ENCODE data around the gene FANCI. TPM values are rescaled to one million over a fixed set of nuclear protein-coding genes. Genes with fewer than 3 reads are reported as not detected.

FANCI gene
- total and polyA plus RNA-seq, 2 of the 13 experiments (the other 11 are each of a cell fraction or from before 2014, with no cell fraction given) = 15.7 to 68.8 TPM

GRCh38 chr15:89243691-89244573 lies at the start of gene FANCI (continued):
- TF ChIP-seq, protein P1, sequence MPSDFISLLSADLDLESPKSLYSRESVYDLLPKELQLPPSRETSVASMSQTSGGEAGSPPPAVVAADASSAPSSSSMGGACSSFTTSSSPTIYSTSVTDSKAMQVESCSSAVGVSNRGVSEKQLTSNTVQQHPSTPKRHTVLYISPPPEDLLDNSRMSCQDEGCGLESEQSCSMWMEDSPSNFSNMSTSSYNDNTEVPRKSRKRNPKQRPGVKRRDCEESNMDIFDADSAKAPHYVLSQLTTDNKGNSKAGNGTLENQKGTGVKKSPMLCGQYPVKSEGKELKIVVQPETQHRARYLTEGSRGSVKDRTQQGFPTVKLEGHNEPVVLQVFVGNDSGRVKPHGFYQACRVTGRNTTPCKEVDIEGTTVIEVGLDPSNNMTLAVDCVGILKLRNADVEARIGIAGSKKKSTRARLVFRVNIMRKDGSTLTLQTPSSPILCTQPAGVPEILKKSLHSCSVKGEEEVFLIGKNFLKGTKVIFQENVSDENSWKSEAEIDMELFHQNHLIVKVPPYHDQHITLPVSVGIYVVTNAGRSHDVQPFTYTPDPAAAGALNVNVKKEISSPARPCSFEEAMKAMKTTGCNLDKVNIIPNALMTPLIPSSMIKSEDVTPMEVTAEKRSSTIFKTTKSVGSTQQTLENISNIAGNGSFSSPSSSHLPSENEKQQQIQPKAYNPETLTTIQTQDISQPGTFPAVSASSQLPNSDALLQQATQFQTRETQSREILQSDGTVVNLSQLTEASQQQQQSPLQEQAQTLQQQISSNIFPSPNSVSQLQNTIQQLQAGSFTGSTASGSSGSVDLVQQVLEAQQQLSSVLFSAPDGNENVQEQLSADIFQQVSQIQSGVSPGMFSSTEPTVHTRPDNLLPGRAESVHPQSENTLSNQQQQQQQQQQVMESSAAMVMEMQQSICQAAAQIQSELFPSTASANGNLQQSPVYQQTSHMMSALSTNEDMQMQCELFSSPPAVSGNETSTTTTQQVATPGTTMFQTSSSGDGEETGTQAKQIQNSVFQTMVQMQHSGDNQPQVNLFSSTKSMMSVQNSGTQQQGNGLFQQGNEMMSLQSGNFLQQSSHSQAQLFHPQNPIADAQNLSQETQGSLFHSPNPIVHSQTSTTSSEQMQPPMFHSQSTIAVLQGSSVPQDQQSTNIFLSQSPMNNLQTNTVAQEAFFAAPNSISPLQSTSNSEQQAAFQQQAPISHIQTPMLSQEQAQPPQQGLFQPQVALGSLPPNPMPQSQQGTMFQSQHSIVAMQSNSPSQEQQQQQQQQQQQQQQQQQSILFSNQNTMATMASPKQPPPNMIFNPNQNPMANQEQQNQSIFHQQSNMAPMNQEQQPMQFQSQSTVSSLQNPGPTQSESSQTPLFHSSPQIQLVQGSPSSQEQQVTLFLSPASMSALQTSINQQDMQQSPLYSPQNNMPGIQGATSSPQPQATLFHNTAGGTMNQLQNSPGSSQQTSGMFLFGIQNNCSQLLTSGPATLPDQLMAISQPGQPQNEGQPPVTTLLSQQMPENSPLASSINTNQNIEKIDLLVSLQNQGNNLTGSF (CRISPR knock-in tag; IDR thresholded peaks at IDR 0.05) = no peak
- TF ChIP-seq ZNF484 (CRISPR knock-in tag; IDR thresholded peaks at IDR 0.05; ENCODE audit: borderline replicate concordance, low read depth) = no peak
- TF ChIP-seq, protein P2, sequence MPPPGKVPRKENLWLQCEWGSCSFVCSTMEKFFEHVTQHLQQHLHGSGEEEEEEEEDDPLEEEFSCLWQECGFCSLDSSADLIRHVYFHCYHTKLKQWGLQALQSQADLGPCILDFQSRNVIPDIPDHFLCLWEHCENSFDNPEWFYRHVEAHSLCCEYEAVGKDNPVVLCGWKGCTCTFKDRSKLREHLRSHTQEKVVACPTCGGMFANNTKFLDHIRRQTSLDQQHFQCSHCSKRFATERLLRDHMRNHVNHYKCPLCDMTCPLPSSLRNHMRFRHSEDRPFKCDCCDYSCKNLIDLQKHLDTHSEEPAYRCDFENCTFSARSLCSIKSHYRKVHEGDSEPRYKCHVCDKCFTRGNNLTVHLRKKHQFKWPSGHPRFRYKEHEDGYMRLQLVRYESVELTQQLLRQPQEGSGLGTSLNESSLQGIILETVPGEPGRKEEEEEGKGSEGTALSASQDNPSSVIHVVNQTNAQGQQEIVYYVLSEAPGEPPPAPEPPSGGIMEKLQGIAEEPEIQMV (CRISPR knock-in tag; IDR thresholded peaks at IDR 0.05; ENCODE audit: low read depth) = peak; percentile 43; the same call in 1 of the 2 replicates
- TF ChIP-seq ZNF691 (CRISPR knock-in tag; IDR thresholded peaks at IDR 0.05; ENCODE audit: borderline replicate concordance, low read depth) = peak; percentile 60; the same call in 1 of the 2 replicates
- TF ChIP-seq HHEX (CRISPR knock-in tag; IDR thresholded peaks at IDR 0.05) = no peak
- peak; percentile 74; the same call in 1 of the 2 replicates for TF ChIP-seq ZIK1 (CRISPR knock-in tag; IDR thresholded peaks at IDR 0.05; ENCODE audit: borderline replicate concordance, low read depth)
- TF ChIP-seq ZNF235 (CRISPR knock-in tag; IDR thresholded peaks at IDR 0.05; ENCODE audit: borderline replicate concordance) = no peak
- TF ChIP-seq NFE2L1 (CRISPR knock-in tag; IDR thresholded peaks at IDR 0.05; ENCODE audit: borderline replicate concordance) = no peak
- TF ChIP-seq, protein P3, sequence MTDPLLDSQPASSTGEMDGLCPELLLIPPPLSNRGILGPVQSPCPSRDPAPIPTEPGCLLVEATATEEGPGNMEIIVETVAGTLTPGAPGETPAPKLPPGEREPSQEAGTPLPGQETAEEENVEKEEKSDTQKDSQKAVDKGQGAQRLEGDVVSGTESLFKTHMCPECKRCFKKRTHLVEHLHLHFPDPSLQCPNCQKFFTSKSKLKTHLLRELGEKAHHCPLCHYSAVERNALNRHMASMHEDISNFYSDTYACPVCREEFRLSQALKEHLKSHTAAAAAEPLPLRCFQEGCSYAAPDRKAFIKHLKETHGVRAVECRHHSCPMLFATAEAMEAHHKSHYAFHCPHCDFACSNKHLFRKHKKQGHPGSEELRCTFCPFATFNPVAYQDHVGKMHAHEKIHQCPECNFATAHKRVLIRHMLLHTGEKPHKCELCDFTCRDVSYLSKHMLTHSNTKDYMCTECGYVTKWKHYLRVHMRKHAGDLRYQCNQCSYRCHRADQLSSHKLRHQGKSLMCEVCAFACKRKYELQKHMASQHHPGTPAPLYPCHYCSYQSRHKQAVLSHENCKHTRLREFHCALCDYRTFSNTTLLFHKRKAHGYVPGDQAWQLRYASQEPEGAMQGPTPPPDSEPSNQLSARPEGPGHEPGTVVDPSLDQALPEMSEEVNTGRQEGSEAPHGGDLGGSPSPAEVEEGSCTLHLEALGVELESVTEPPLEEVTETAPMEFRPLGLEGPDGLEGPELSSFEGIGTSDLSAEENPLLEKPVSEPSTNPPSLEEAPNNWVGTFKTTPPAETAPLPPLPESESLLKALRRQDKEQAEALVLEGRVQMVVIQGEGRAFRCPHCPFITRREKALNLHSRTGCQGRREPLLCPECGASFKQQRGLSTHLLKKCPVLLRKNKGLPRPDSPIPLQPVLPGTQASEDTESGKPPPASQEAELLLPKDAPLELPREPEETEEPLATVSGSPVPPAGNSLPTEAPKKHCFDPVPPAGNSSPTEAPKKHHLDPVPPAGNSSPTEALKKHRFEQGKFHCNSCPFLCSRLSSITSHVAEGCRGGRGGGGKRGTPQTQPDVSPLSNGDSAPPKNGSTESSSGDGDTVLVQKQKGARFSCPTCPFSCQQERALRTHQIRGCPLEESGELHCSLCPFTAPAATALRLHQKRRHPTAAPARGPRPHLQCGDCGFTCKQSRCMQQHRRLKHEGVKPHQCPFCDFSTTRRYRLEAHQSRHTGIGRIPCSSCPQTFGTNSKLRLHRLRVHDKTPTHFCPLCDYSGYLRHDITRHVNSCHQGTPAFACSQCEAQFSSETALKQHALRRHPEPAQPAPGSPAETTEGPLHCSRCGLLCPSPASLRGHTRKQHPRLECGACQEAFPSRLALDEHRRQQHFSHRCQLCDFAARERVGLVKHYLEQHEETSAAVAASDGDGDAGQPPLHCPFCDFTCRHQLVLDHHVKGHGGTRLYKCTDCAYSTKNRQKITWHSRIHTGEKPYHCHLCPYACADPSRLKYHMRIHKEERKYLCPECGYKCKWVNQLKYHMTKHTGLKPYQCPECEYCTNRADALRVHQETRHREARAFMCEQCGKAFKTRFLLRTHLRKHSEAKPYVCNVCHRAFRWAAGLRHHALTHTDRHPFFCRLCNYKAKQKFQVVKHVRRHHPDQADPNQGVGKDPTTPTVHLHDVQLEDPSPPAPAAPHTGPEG (CRISPR knock-in tag; IDR thresholded peaks at IDR 0.05) = no peak
- peak; percentile 74 for TF ChIP-seq UBTF (CRISPR knock-in tag; IDR thresholded peaks at IDR 0.05)

Data from HepG2 (cell line).